Vagina (tissue), 2 donors: ENCODE results near the gene ESYT2. TPM values are rescaled to one million over a fixed set of nuclear protein-coding genes. Genes with fewer than 3 reads are reported as not detected.

Source experiments
- DNase-seq, 2 donors: peaks; one replicate each; pipeline ENCODE4 v3.0.0-alpha.2; 2017; ENCODE audit errors: extremely low spot score in 2 of 2
- H3K27ac ChIP-seq: fragments of 200-600 bp; sonication (generic); one replicate; pipeline ENCODE4 v1.5.1; 2019
- H3K27me3 ChIP-seq: fragments of 200-600 bp; sonication (generic); one replicate; pipeline ENCODE4 v1.5.1; 2019
- H3K36me3 ChIP-seq, 2 donors: fragments of 200-600 bp; sonication (generic); one replicate each; pipeline ENCODE4 v1.5.1; 2017 to 2019
- H3K4me1 ChIP-seq: fragments of 200-600 bp; sonication (generic); one replicate; pipeline ENCODE4 v1.5.1; 2019
- H3K4me3 ChIP-seq, 2 donors: fragments of 200-600 bp; sonication (generic); 1 replicate in 1 of 2; 2 replicates in 1 of 2; pipeline ENCODE4 v1.5.1; 2016 to 2019
- H3K9me3 ChIP-seq: fragments of 200-600 bp; sonication (generic); one replicate; pipeline ENCODE4 v1.5.1; 2019
- POLR2A ChIP-seq, 2 donors: fragments of 450-650 bp; IDR thresholded peaks; one replicate each; pipeline ENCODE4 v1.6.1; 2017; ENCODE audit warnings: antibody characterized with exemption in 2 of 2, mild to moderate bottlenecking in 2 of 2, moderate library complexity in 2 of 2
- POLR2AphosphoS5 ChIP-seq, 2 donors: sonication (generic); formaldehyde crosslinking; IDR thresholded peaks; one replicate each; pipeline ENCODE4 v1.9.0; 2017; ENCODE audit warnings: antibody characterized with exemption in 2 of 2, mild to moderate bottlenecking in 2 of 2, low read depth in 1 of 2; ENCODE audit not compliant: insufficient read depth in 1 of 2
- intact Hi-C: fragments of 100-400 bp; cut with DNase I; formaldehyde crosslinking; loops from one replicate; pipeline ENCODE4 v1.15.1; 2023
- total RNA-seq: library from RNA; depleted of rRNA; stranded (reverse); fragments of >200 nt; gene quantifications from one replicate; pipeline ENCODE4 v1.2.3, GENCODE V29; 2016
- TF ChIP-seq, protein P1 (sequence below), 3 experiments: fragments of 450-650 bp in 2 of 3; fragments of 200-600 bp in 1 of 3; sonication (generic) in 1 of 3; IDR thresholded peaks; one replicate each; pipeline ENCODE4 v1.5.1; 2017 to 2019; ENCODE audit warnings: antibody characterized with exemption in 3 of 3, mild to moderate bottlenecking in 2 of 3, moderate library complexity in 2 of 3

ESYT2 gene
- total RNA-seq, 1 donor from 2014 or later: 82.5 TPM

GRCh38 chr7:158810846-158811245 is 18.5 kb downstream of the ESYT2 start:
- H3K4me1 ChIP-seq: peaks cover 43% of the 10 kb centered on the region
- TF ChIP-seq POLR2A (IDR thresholded peaks at IDR 0.05) (no peak), POLR2AphosphoS5 (IDR thresholded peaks at IDR 0.05; ENCODE audit: insufficient read depth in 1 of 2, low read depth in 1 of 2) (no peak)
- TF ChIP-seq, protein P1, sequence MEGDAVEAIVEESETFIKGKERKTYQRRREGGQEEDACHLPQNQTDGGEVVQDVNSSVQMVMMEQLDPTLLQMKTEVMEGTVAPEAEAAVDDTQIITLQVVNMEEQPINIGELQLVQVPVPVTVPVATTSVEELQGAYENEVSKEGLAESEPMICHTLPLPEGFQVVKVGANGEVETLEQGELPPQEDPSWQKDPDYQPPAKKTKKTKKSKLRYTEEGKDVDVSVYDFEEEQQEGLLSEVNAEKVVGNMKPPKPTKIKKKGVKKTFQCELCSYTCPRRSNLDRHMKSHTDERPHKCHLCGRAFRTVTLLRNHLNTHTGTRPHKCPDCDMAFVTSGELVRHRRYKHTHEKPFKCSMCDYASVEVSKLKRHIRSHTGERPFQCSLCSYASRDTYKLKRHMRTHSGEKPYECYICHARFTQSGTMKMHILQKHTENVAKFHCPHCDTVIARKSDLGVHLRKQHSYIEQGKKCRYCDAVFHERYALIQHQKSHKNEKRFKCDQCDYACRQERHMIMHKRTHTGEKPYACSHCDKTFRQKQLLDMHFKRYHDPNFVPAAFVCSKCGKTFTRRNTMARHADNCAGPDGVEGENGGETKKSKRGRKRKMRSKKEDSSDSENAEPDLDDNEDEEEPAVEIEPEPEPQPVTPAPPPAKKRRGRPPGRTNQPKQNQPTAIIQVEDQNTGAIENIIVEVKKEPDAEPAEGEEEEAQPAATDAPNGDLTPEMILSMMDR (IDR thresholded peaks at IDR 0.05): no peak
- intact Hi-C loops: no loop called here

DNA sequence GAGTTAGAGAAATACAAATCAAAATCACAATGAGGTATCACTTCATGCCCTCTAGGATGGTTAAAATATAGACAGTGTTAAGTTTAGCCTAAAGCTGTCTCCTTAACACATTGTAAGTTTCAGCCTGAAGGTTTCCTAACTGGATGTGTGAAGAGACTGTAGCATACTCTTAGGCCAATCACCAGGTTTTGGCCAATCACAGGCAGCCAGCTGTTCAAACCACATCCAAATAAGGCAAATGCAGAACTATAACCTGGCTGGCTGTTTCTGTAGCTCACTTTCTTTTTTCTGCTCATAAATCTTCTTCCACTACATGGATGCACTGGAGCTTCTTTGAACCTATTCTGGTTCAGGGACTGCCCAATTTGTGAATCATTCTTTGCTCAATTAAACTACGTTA is 19.7 kb downstream of the ESYT2 start:
- no peaks in the 10 kb centered on the region for H3K9me3 ChIP-seq
- peaks cover 30% of the 10 kb centered on the region for H3K4me1 ChIP-seq
- TF ChIP-seq POLR2A (IDR thresholded peaks at IDR 0.05) (no peak), POLR2AphosphoS5 (IDR thresholded peaks at IDR 0.05; ENCODE audit: insufficient read depth in 1 of 2, low read depth in 1 of 2) (no peak)
- TF ChIP-seq, protein P1 (IDR thresholded peaks at IDR 0.05): no peak
- H3K27me3 ChIP-seq: no peaks in the 10 kb centered on the region
- DNase-seq: no peak
- intact Hi-C loops: no loop called here
- no peaks in the 10 kb centered on the region for H3K36me3 ChIP-seq
- peak overlapping the region; percentile 32 for H3K27ac ChIP-seq
- H3K4me3 ChIP-seq: no peak overlapping the region

More at GRCh38 chr7:158810846-158811245, 18.5 kb downstream of the ESYT2 start:
- DNase-seq: no peak
- Histone ChIP-seq H3K27me3 (no peaks in the 10 kb centered on the region), H3K4me3 (no peak overlapping the region), H3K9me3 (no peaks in the 10 kb centered on the region), H3K27ac (no peak overlapping the region), H3K36me3 (no peaks in the 10 kb centered on the region)

- intact Hi-C loops: no loop called here
These were observed 21.2 kb downstream of the ESYT2 start for GRCh38 chr7:158808126-158808525.

DNA sequence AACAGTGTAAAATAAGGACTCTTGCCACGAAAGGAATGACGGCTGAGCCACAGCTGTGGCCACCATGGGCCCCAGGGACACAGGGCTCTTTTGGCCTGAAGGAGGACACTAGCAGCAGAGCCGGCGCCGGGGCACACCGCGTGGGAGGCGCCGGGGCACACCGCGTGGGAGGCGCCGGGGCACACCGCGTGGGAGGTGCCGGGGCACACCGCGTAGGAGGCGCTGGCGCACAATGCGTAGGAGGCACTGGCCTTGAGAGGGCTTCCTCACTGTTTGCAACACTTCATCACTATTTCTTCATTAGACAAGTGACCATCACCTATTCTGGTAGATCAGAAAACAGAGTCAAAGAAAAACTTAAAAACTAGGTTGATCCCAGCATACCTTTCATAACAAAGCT is 23.4 kb downstream of the ESYT2 start:
- TF ChIP-seq POLR2A (IDR thresholded peaks at IDR 0.05) (no peak), POLR2AphosphoS5 (IDR thresholded peaks at IDR 0.05; ENCODE audit: insufficient read depth in 1 of 2, low read depth in 1 of 2) (no peak)
- TF ChIP-seq, protein P1 (IDR thresholded peaks at IDR 0.05): no peak
- H3K27ac ChIP-seq: no peak overlapping the region
- no peaks in the 10 kb centered on the region for H3K36me3 ChIP-seq
- peaks cover 37% of the 10 kb centered on the region for H3K4me1 ChIP-seq
- no peak for DNase-seq
- H3K4me3 ChIP-seq: no peak overlapping the region
- no peaks in the 10 kb centered on the region for H3K27me3 ChIP-seq
- no peaks in the 10 kb centered on the region for H3K9me3 ChIP-seq
- intact Hi-C loops: no loop called here

More at GRCh38 chr7:158808126-158808525, 21.2 kb downstream of the ESYT2 start:
- no peaks in the 10 kb centered on the region for H3K9me3 ChIP-seq
- peaks cover 30% of the 10 kb centered on the region for H3K4me1 ChIP-seq
- TF ChIP-seq, protein P1 (IDR thresholded peaks at IDR 0.05): no peak
- no peak for TF ChIP-seq POLR2AphosphoS5 (IDR thresholded peaks at IDR 0.05; ENCODE audit: insufficient read depth in 1 of 2, low read depth in 1 of 2)
- TF ChIP-seq POLR2A (IDR thresholded peaks at IDR 0.05): no peak
- no peaks in the 10 kb centered on the region for H3K27me3 ChIP-seq
- no peaks in the 10 kb centered on the region for H3K36me3 ChIP-seq
- no peak for DNase-seq
- no peak overlapping the region for H3K27ac ChIP-seq
- no peak overlapping the region for H3K4me3 ChIP-seq

DNA sequence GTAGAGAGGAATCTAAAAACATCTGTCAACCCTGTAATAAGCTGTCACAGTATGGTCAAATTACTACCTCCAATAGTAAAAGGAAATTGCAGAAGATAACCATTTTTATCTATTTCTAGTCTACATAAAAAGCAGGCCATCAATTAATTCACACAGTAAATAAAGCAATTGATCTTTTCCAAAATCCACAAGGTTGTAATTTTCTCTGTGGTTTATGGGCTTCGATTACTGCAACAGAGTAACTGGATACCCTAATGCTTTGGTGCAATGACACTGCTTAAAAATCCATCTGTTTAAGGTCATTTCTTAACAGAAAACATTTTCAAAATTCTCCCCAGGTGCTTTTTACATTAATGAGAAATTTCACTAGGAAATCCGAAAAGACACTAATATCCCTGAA is 23.9 kb downstream of the ESYT2 start:
- TF ChIP-seq, protein P1 (IDR thresholded peaks at IDR 0.05): no peak
- TF ChIP-seq POLR2A (IDR thresholded peaks at IDR 0.05): no peak
- TF ChIP-seq POLR2AphosphoS5 (IDR thresholded peaks at IDR 0.05; ENCODE audit: insufficient read depth in 1 of 2, low read depth in 1 of 2): no peak
- H3K27ac ChIP-seq: no peak overlapping the region
- no peaks in the 10 kb centered on the region for H3K27me3 ChIP-seq
- intact Hi-C loops: no loop called here
- H3K36me3 ChIP-seq: no peaks in the 10 kb centered on the region
- H3K9me3 ChIP-seq: no peaks in the 10 kb centered on the region
- DNase-seq: no peak
- H3K4me3 ChIP-seq: no peak overlapping the region
- H3K4me1 ChIP-seq: peaks cover 34% of the 10 kb centered on the region
